ENCODE results near the gene GRHL1.
"Not testable (repeated sequence)": the region's sequence is repeated elsewhere in the genome, so short reads cannot be mapped to it uniquely, and the experiment has no call there.

The GRHL1 gene

GRCh38 chr2:10012963-10013461 lies 61.5 kb downstream of the GRHL1 start:
- no peak overlapping the region for H3K4me3 ChIP-seq (ENCODE audit: low read depth, low read length)
- DNase-seq (ENCODE audit: low read depth) = no peak
- TF ChIP-seq, protein P1, sequence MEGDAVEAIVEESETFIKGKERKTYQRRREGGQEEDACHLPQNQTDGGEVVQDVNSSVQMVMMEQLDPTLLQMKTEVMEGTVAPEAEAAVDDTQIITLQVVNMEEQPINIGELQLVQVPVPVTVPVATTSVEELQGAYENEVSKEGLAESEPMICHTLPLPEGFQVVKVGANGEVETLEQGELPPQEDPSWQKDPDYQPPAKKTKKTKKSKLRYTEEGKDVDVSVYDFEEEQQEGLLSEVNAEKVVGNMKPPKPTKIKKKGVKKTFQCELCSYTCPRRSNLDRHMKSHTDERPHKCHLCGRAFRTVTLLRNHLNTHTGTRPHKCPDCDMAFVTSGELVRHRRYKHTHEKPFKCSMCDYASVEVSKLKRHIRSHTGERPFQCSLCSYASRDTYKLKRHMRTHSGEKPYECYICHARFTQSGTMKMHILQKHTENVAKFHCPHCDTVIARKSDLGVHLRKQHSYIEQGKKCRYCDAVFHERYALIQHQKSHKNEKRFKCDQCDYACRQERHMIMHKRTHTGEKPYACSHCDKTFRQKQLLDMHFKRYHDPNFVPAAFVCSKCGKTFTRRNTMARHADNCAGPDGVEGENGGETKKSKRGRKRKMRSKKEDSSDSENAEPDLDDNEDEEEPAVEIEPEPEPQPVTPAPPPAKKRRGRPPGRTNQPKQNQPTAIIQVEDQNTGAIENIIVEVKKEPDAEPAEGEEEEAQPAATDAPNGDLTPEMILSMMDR (conservative IDR thresholded peaks at IDR 0.05; ENCODE audit: low read depth, low read length) = no peak

- not testable (repeated sequence) for DNase-seq (ENCODE audit: low read depth); H3K4me3 ChIP-seq (ENCODE audit: low read depth, low read length)
These were observed 62.3 kb downstream of the GRHL1 start for GRCh38 chr2:10013651-10014417.

DNA sequence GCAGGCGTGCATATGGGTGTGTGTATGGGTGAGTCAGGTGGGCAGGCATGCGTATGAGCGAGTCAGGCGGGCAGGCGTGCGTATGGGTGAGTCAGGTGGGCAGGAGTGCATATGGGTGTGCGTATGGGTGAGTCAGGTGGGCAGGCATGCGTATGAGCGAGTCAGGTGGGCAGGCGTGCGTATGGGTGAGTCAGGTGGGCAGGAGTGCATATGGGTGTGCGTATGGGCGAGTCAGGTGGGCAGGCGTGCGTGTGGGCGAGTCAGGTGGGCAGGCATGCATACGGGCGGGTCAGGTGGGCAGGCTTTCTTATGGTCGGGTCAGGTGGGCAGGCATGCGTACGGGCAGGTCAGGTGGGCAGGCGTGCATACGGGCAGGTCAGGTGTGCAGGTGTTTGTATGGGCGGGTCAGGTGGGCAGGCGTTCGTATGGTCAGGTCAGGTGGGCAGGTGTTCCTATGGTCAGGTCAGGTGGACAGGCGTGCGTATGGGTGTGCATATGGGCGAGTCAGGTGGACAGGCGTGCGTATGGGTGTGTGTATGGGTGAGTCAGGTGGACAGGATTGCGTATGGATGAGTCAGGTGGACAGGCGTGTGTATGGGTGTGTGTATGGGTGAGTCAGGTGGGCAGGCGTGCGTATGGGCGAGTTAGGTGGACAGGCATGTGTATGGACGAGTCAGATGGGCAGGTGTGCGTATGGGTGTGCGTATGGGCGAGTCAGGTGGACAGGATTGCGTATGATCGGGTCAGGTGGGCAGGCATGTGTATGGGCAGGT lies 63.1 kb downstream of the GRHL1 start:
- DNase-seq (ENCODE audit: low read depth) = no peak
- TF ChIP-seq, protein P1 (conservative IDR thresholded peaks at IDR 0.05; ENCODE audit: low read depth, low read length) = no peak
- H3K4me3 ChIP-seq (ENCODE audit: low read depth, low read length) = no peak overlapping the region

DNA sequence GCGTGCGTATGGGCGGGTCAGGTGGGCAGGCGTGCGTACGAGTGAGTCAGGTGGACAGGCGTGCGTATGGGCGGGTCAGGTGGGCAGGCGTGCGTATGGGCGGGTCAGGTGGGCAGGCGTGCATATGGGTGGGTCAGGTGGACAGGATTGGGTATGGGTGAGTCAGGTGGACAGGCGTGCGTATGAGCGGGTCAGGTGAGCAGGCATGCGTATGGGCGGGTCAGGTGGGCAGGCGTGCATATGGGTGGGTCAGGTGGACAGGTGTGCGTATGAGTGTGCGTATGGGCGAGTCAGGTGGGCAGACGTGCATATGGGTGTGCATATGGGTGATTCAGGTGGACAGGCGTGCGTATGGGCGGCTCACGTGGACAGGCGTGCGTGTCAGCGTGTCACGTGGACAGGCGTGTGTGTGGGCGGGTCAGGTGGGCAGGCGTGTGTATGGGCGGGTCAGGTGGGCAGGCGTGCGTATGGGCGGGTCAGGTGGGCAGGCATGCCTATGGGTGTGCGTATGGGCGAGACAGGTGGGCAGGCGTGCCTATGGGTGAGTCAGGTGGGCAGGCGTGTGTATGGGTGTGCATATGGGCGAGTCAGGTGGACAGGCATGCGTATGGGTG lies 64.0 kb downstream of the GRHL1 start:
- DNase-seq (ENCODE audit: low read depth); H3K4me3 ChIP-seq (ENCODE audit: low read depth, low read length): not testable (repeated sequence)

DNA sequence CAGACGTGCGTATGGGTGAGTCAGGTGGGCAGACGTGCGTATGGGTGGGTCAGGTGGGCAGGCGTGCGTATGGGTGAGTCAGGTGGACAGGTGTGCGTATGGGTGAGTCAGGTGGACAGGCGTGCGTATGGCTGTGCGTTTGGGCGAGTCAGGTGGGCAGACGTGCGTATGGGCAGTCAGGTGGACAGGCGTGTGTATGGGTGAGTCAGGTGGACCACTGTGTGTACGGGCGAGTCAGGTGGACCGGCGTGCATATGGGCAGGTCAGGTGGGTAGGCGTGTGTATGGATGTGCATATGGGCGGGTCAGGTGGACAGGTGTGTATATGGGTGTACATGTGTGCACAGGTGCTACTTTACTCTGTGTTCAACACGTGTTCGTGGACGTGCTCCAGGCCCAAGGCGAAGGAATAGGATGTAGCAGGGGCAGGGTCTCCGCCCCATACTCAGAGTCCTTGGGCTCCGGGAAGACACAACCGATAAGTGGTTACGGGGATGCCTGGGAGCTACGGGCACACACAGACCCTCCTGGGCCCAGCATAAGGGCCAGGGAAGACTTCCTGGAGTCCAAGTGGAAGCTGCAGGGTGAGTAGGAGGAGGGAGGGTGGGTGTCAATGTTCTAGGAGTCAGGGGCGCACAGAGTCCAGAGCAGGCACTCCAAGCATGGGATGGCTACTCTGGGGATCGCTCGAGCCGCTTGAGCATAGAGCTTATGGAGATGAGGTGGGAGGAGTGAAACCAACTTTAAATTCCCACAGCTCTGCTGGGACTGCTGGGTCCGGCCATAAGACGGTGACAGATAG lies 64.7 kb downstream of the GRHL1 start:
- DNase-seq (ENCODE audit: low read depth) = no peak
- no peak overlapping the region for H3K4me3 ChIP-seq (ENCODE audit: low read depth, low read length)
- TF ChIP-seq, protein P1 (conservative IDR thresholded peaks at IDR 0.05; ENCODE audit: low read depth, low read length) = no peak

- DNase-seq (ENCODE audit: low read depth) = no peak
- TF ChIP-seq, protein P1 (conservative IDR thresholded peaks at IDR 0.05; ENCODE audit: low read depth, low read length) = no peak
- no peak overlapping the region for H3K4me3 ChIP-seq (ENCODE audit: low read depth, low read length)
These were observed 65.3 kb downstream of the GRHL1 start for GRCh38 chr2:10016802-10017258.

DNA sequence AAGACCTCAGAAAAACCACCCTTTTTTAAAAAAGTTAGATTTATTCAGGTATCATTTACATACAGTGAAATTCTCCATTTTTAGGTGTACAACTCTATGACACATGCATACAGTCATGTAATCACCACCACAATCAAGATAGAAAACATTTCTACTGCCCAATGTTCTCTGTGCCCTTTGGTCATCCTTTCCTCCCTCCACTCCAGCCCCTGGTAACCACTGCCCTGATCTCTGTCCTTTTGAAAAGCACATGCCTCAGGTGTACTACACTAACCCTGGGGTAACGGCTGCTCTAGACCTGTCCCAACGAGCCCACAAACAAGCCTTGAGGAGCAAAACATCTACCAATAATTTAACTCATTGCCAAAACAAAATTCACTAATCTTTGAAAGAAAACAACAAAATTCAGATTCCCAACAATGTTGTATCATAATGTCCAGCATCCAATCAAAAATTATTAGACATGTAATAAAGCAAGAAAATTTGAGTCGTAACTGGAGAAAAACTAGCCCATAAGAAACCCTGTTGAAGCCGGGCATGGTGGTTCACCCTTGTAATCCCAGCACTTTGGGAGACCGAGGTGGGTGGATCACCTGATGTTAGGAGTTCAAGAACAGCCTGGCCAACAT lies 65.9 kb downstream of the GRHL1 start:
- DNase-seq (ENCODE audit: low read depth) = no peak
- TF ChIP-seq, protein P1 (conservative IDR thresholded peaks at IDR 0.05; ENCODE audit: low read depth, low read length) = no peak
- H3K4me3 ChIP-seq (ENCODE audit: low read depth, low read length) = no peak overlapping the region

Data from choroid plexus epithelial cell (primary cell).